B cell (primary cell): ENCODE results near the gene LOC128125822.

Experiments
- ATAC-seq: fragments of 200-7000 bp; cut with Tn5 transposase; one replicate; pipeline ENCODE4 v1.10.0; 2021; ENCODE audit warnings: low read depth, mild to moderate bottlenecking, moderate number of reproducible peaks, moderate library complexity
- CTCF ChIA-PET: fragments of 350-600 bp; sonication (Branson Sonifier 250); formaldehyde crosslinking; loops from one replicate; lab custom pipeline; 2021; ENCODE audit warnings: antibody characterized with exemption, inconsistent platforms; lab: Charles Lee
- POLR2A ChIA-PET: fragments of 350-600 bp; sonication (Branson Sonifier 250); formaldehyde crosslinking; loops from one replicate; lab custom pipeline; 2021; ENCODE audit warnings: antibody characterized with exemption; lab: Charles Lee
- DNase-seq: peaks from one replicate; pipeline ENCODE4 v3.0.0; 2013
- H2AFZ ChIP-seq: 2 replicates; pipeline ENCODE4 v1.6.1; 2012; ENCODE audit warnings: mild to moderate bottlenecking, low read depth, low read length; ENCODE audit not compliant: insufficient read depth, poor library complexity, severe bottlenecking
- H3K27ac ChIP-seq, 2 donors: 1 replicate in 1 of 2; 2 replicates in 1 of 2; pipeline ENCODE4 v1.5.1; 2012 to 2013; ENCODE audit warnings: low read length in 2 of 2, mild to moderate bottlenecking in 2 of 2, moderate library complexity in 1 of 2
- H3K27me3 ChIP-seq, 4 experiments: fragments of 200-600 bp in 1 of 4; sonication (generic) in 1 of 4; replicated peaks in 1 of 4; 1 replicate in 2 of 4; 2 replicates in 2 of 4; pipeline versions ENCODE4 v1.6.1 to v1.7.0; 2013 to 2016; ENCODE audit warnings: low read length in 3 of 4, mild to moderate bottlenecking in 2 of 4, mixed read lengths in 1 of 4, moderate library complexity in 1 of 4; ENCODE audit not compliant: insufficient read depth in 4 of 4, control insufficient read depth in 3 of 4; ENCODE audit errors: control extremely low read depth in 1 of 4
- H3K36me3 ChIP-seq, 2 experiments: replicated peaks in 1 of 2; 1 replicate in 1 of 2; 2 replicates in 1 of 2; pipeline versions ENCODE4 v1.6.1 to v1.7.1; 2013; ENCODE audit warnings: low read length in 1 of 2; ENCODE audit not compliant: insufficient read depth in 2 of 2, control insufficient read depth in 1 of 2; ENCODE audit errors: control extremely low read depth in 1 of 2, extremely low read depth in 1 of 2
- H3K4me1 ChIP-seq, 2 donors: fragments of 200-600 bp in 1 of 2; sonication (generic) in 1 of 2; 1 replicate in 1 of 2; 2 replicates in 1 of 2; pipeline versions ENCODE4 v1.5.1 to v1.6.1; 2013 to 2017; ENCODE audit warnings: low read length in 2 of 2; ENCODE audit not compliant: control insufficient read depth in 2 of 2, insufficient read depth in 2 of 2
- H3K4me2 ChIP-seq: replicated peaks from 2 replicates; pipeline ENCODE3; 2012; ENCODE audit warnings: mild to moderate bottlenecking, low read depth, low read length; ENCODE audit not compliant: poor library complexity, severe bottlenecking
- H3K4me3 ChIP-seq, 5 experiments: fragments of 200-600 bp in 1 of 5; sonication (generic) in 1 of 5; 1 replicate in 3 of 5; 2 replicates in 2 of 5; pipeline versions ENCODE4 v1.5.1 to v1.7.0; 2011 to 2016; ENCODE audit warnings: low read length in 4 of 5, mild to moderate bottlenecking in 4 of 5, low read depth in 2 of 5, control low read depth in 1 of 5, moderate library complexity in 1 of 5; ENCODE audit not compliant: insufficient read depth in 1 of 5; ENCODE audit errors: control extremely low read depth in 1 of 5, extremely low read depth in 1 of 5
- H3K79me2 ChIP-seq: fragments of 200-600 bp; sonication (generic); one replicate; pipeline ENCODE4 v1.6.0; 2016; ENCODE audit warnings: low read length; ENCODE audit not compliant: control insufficient read depth, insufficient read depth
- H3K9ac ChIP-seq: fragments of 200-600 bp; sonication (generic); 2 replicates; pipeline ENCODE4 v1.6.1; 2017; ENCODE audit warnings: mild to moderate bottlenecking, low read length, moderate library complexity
- H3K9me3 ChIP-seq, 3 donors: one replicate each; pipeline versions ENCODE4 v1.6.1 to v1.7.1; 2013; ENCODE audit warnings: low read length in 2 of 3; ENCODE audit not compliant: control insufficient read depth in 2 of 3, insufficient read depth in 1 of 3; ENCODE audit errors: control extremely low read depth in 1 of 3
- H4K20me1 ChIP-seq: 2 replicates; pipeline ENCODE4 v1.6.0; 2012; ENCODE audit warnings: mild to moderate bottlenecking, low read length; ENCODE audit not compliant: insufficient read depth, control insufficient read depth, poor library complexity, severe bottlenecking
- H3K27ac Mint-ChIP-seq: one replicate; pipeline ENCODE4 v1.8.0; 2021; ENCODE audit warnings: mixed read lengths
- H3K27me3 Mint-ChIP-seq: one replicate; pipeline ENCODE4 v1.8.0; 2021; ENCODE audit warnings: mixed read lengths
- H3K4me1 Mint-ChIP-seq: one replicate; pipeline ENCODE4 v1.8.0; 2021; ENCODE audit warnings: mixed read lengths
- H3K4me3 Mint-ChIP-seq: one replicate; pipeline ENCODE4 v1.8.0; 2021; ENCODE audit warnings: mixed read lengths
- H3K9me3 Mint-ChIP-seq: one replicate; pipeline ENCODE4 v1.8.0; 2022; ENCODE audit warnings: mixed read lengths; ENCODE audit not compliant: insufficient read depth
- EZH2 ChIP-seq: IDR thresholded peaks from 2 replicates; pipeline ENCODE4 v1.6.1; 2012; ENCODE audit warnings: borderline replicate concordance, low read depth, mild to moderate bottlenecking, moderate library complexity, low read length; ENCODE audit not compliant: insufficient read depth, poor library complexity, severe bottlenecking
- WGBS: methylation state at CpG from one replicate; pipeline ENCODE4 v1.1.5; 2013; ENCODE audit warnings: missing lambda C conversion rate; ENCODE audit not compliant: insufficient coverage; 5-methylcytosine and 5-hydroxymethylcytosine counted together
- intact Hi-C: fragments of 100-400 bp; cut with micrococcal nuclease; formaldehyde crosslinking; loops from one replicate; pipeline ENCODE4 v1.10.0; 2022
- TF ChIP-seq, protein P1 (sequence below): fragments of 200-600 bp; IDR thresholded peaks from one replicate; pipeline ENCODE4 v1.8.0; 2022; ENCODE audit warnings: antibody characterized with exemption, mild to moderate bottlenecking

LOC128125822 gene

DNA sequence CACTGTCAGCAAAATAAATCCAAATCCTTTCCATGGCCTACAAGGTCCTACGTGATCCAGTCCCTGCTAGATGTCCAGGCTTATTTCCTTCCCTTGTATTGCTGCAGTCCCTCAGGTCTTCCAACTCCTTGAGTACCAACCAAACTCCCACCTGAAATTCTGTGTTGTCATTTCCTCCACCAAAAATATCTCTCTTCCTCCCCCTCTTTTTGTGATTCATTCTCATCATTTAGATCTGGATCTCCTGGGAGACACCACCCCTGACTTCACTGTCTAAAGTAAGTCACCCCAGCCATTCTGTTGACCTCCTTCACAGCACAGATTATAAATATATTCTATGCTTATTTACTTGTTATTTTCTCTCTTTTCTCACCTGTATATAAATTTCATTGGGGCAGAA lies 9.0 kb upstream of the LOC128125822 start:
- H3K79me2 ChIP-seq, result no peaks in the 10 kb centered on the region
- H3K4me2 ChIP-seq, result no peak overlapping the region

DNA sequence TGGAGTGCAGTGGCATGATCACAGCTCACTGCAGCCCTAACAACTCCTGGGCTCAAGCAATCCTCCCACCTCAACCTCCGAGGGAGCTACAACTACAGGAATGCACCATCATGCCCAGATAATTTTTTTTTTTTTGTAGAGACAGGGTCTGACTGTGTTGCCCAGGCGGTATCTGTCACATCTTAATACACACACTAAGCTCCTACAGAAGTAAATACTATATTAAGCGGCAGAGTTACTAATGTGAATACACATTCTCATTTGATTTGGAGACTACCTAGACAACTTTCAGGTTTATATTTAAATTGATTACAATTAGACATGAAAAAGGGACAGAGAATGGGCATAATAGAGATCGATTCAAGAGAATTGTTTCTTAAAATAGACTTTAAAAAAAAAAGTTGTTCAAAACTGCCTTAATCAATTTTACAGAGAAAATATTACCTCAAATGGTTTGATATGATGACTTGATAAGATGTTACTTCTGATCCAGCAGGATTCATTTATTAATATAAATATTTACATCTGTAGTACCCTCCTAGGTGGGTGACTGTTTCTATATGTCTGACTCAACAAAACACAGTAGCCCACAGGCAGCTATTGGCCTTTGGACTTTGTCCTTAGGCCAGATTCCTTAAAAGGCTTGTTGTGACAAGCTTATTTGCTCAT lies 7.1 kb upstream of the LOC128125822 start:
- ATAC-seq, result no peak
- H3K9me3 Mint-ChIP-seq, result no peaks in the 10 kb centered on the region

More for the DNA sequence above, 9.0 kb upstream of the LOC128125822 start:
- Histone ChIP-seq H3K36me3 (no peaks in the 10 kb centered on the region), H3K27me3 (peaks cover 0 to 3% (median 0%) of the 10 kb centered on the region in 4 experiments), H3K4me1 (no peaks in the 10 kb centered on the region), H2AFZ (no peak overlapping the region), H4K20me1 (no peaks in the 10 kb centered on the region), H3K9ac (no peak overlapping the region), H3K27ac (no peak overlapping the region), H3K4me3 (no peak overlapping the region), H3K9me3 (no peaks in the 10 kb centered on the region)
- ChIA-PET CTCF (no interaction called here), POLR2A (no interaction called here)
- Mint-ChIP-seq H3K9me3 (no peaks in the 10 kb centered on the region), H3K4me1 (no peaks in the 10 kb centered on the region), H3K27me3 (peaks cover 3% of the 10 kb centered on the region), H3K27ac (no peak overlapping the region), H3K4me3 (no peak overlapping the region)
- 100% methylated on average over 1 of the region's 1 CpG for WGBS
- DNase-seq (no peak), ATAC-seq (no peak)
- TF ChIP-seq, protein P1, sequence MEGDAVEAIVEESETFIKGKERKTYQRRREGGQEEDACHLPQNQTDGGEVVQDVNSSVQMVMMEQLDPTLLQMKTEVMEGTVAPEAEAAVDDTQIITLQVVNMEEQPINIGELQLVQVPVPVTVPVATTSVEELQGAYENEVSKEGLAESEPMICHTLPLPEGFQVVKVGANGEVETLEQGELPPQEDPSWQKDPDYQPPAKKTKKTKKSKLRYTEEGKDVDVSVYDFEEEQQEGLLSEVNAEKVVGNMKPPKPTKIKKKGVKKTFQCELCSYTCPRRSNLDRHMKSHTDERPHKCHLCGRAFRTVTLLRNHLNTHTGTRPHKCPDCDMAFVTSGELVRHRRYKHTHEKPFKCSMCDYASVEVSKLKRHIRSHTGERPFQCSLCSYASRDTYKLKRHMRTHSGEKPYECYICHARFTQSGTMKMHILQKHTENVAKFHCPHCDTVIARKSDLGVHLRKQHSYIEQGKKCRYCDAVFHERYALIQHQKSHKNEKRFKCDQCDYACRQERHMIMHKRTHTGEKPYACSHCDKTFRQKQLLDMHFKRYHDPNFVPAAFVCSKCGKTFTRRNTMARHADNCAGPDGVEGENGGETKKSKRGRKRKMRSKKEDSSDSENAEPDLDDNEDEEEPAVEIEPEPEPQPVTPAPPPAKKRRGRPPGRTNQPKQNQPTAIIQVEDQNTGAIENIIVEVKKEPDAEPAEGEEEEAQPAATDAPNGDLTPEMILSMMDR, result no peak
- no peak for TF ChIP-seq EZH2
- intact Hi-C loops, result no loop called here

More for the DNA sequence above, 7.1 kb upstream of the LOC128125822 start:
- Histone ChIP-seq H3K4me1 (no peaks in the 10 kb centered on the region), H3K27me3 (peaks cover 0 to 2% (median 0%) of the 10 kb centered on the region in 4 experiments), H3K79me2 (no peaks in the 10 kb centered on the region), H3K36me3 (no peaks in the 10 kb centered on the region), H4K20me1 (no peaks in the 10 kb centered on the region), H3K9ac (no peak overlapping the region), H3K4me2 (no peak overlapping the region), H3K9me3 (no peaks in the 10 kb centered on the region), H3K27ac (no peak overlapping the region), H2AFZ (no peak overlapping the region), H3K4me3 (no peak overlapping the region)
- no CpG with 5 or more reads among the region's 4 CpGs for WGBS
- ChIA-PET CTCF (interaction anchor here (1.5 to 2.3 kb wide), 2 partner anchors 9 to 33 kb away, joined by 5 to 9 read pairs; no protein-coding TSS in a partner anchor), POLR2A (no interaction called here)
- no peak overlapping the region for H3K27ac Mint-ChIP-seq
- TF ChIP-seq, protein P1, result no peak
- no peak for TF ChIP-seq EZH2
- intact Hi-C loops, result no loop called here
- no peaks in the 10 kb centered on the region for H3K4me1 Mint-ChIP-seq
- DNase-seq, result no peak
- no peak overlapping the region for H3K4me3 Mint-ChIP-seq
- peaks cover 3% of the 10 kb centered on the region for H3K27me3 Mint-ChIP-seq
